Testis (tissue), 3 donors: ENCODE data around the gene YEATS2. TPM values are rescaled to one million over a fixed set of nuclear protein-coding genes. Genes with fewer than 3 reads are reported as not detected.
A peak's percentile ranks its signal among the peaks of the same experiment; 100 is the strongest.

Experiments used
- DNase-seq: peaks from one replicate; pipeline ENCODE4 v3.0.0-alpha.2; 2019
- H3K27ac ChIP-seq, 2 donors: fragments of 200-600 bp; sonication (generic); one replicate each; pipeline ENCODE4 v1.5.1; 2019
- H3K27me3 ChIP-seq: fragments of 200-600 bp; sonication (generic); one replicate; pipeline ENCODE4 v1.5.1; 2019
- H3K36me3 ChIP-seq: fragments of 200-600 bp; sonication (generic); one replicate; pipeline ENCODE4 v1.5.1; 2017; ENCODE audit warnings: low read depth; ENCODE audit errors: missing control alignments
- H3K4me1 ChIP-seq: fragments of 200-600 bp; sonication (generic); one replicate; pipeline ENCODE4 v1.5.1; 2019
- H3K4me3 ChIP-seq, 2 donors: fragments of 200-600 bp; sonication (generic); one replicate each; pipeline ENCODE4 v1.5.1; 2017 to 2019
- H3K9me3 ChIP-seq: fragments of 200-600 bp; sonication (generic); one replicate; pipeline ENCODE4 v1.5.1; 2017
- POLR2A ChIP-seq: fragments of 450-650 bp; IDR thresholded peaks from one replicate; pipeline ENCODE4 v1.6.1; 2017; ENCODE audit warnings: antibody characterized with exemption, mild to moderate bottlenecking, moderate library complexity
- WGBS, 2 donors: methylation state at CpG; one replicate each; pipeline ENCODE4 v1.1.5; 2018; 5-methylcytosine and 5-hydroxymethylcytosine counted together
- intact Hi-C: fragments of 100-400 bp; cut with DNase I; formaldehyde crosslinking; loops from one replicate; pipeline ENCODE4 v1.15.1; 2023; ENCODE audit warnings: low total_unique reads
- polyA plus RNA-seq: library from polyadenylated mRNA; stranded (reverse); fragments of 350-450 nt; fragmentation: Illumina TruSeq; extraction: RNeasy Lipid Tissue Mini Kit (QIAGEN cat#74804); gene quantifications from one replicate; pipeline ENCODE4 v1.2.3, GENCODE V29; 2014; ENCODE audit warnings: low read depth, low replicate concordance; ENCODE audit not compliant: insufficient read depth
- total RNA-seq, 2 donors: library from RNA; depleted of rRNA; stranded (reverse); fragments of >200 nt; gene quantifications; one replicate each; pipeline ENCODE4 v1.2.3, GENCODE V29; 2016
- TF ChIP-seq, protein P1 (sequence below), 3 experiments: fragments of 450-650 bp in 2 of 3; fragments of 200-600 bp in 1 of 3; sonication (generic) in 1 of 3; IDR thresholded peaks; one replicate each; pipeline ENCODE4 v1.5.1; 2016 to 2019; ENCODE audit warnings: antibody characterized with exemption in 3 of 3, mild to moderate bottlenecking in 2 of 3, moderate library complexity in 1 of 3

The YEATS2 gene
- total and polyA plus RNA-seq, 3 donors from 2014 or later, result 19.3 to 41.7 (median 39.9) TPM

DNA sequence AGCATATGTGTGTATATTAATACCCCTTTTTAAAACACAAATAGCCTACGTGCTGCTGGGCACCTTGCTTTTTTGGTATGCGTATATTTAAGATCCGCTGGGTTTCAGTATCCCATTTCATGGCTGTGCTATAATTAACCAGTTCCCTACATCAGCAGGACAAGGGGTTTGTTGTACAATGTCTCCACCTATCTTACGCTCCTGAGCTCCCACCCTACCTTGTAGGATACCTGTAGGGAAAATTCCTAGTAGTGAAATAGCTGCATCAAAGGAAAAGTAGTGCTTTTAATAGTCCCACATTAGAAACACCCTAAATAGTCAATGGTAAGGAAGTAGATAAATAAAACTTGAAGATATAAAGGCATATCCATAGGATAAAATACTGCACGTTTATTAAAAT lies 126.4 kb downstream of the YEATS2 start:
- H3K4me3 ChIP-seq, result peak overlapping the region in 1 of 2 donors; percentile 9
- H3K4me1 ChIP-seq, result peaks cover 4% of the 10 kb centered on the region
- intact Hi-C loops, result no loop called here
- WGBS, 2 donors, result 64 to 69% methylated on average over 5 of the region's 5 CpGs
- DNase-seq, result no peak
- no peaks in the 10 kb centered on the region for H3K9me3 ChIP-seq
- H3K27ac ChIP-seq, result no peak overlapping the region
- no peaks in the 10 kb centered on the region for H3K36me3 ChIP-seq
- TF ChIP-seq, protein P1, sequence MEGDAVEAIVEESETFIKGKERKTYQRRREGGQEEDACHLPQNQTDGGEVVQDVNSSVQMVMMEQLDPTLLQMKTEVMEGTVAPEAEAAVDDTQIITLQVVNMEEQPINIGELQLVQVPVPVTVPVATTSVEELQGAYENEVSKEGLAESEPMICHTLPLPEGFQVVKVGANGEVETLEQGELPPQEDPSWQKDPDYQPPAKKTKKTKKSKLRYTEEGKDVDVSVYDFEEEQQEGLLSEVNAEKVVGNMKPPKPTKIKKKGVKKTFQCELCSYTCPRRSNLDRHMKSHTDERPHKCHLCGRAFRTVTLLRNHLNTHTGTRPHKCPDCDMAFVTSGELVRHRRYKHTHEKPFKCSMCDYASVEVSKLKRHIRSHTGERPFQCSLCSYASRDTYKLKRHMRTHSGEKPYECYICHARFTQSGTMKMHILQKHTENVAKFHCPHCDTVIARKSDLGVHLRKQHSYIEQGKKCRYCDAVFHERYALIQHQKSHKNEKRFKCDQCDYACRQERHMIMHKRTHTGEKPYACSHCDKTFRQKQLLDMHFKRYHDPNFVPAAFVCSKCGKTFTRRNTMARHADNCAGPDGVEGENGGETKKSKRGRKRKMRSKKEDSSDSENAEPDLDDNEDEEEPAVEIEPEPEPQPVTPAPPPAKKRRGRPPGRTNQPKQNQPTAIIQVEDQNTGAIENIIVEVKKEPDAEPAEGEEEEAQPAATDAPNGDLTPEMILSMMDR (IDR thresholded peaks at IDR 0.05), result no peak
- TF ChIP-seq POLR2A, result no peak
- H3K27me3 ChIP-seq, result no peaks in the 10 kb centered on the region

DNA sequence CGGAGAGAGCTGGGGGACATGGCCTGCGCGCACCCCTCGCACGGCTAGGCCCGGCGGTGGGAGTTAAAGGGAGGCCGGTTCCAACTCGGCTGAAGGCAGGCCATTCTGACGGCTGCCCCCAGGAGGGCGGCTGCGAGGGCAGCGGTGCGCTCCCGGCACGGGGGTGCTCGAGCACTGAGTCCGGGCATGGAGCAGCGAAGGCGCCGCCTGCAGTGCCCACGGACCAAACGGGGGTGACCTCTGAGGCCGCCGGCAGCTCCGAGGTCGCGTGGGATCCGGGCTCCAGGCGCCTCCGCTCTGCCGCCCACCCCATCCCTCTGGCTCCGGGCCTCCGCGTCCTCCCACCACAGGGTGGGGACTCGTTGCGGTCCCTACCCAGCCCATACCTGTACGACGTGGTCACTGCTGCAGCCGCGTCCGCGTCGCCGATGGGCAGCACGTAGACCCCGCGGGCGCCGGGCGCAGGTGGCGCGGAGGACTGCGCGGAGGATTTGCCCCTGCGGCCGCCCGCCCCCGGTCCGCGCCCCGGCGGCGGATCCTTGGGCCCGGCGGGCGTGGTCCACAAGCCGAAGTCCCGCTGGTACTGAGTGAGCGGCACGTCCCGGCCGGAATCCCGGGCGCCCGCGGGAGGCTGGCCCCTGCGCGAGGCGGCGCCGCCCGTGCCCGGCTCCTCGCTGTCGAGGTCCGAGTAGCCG lies 127.3 kb downstream of the YEATS2 start:
- no peaks in the 10 kb centered on the region for H3K27me3 ChIP-seq
- H3K36me3 ChIP-seq, result no peaks in the 10 kb centered on the region
- peaks cover 4% of the 10 kb centered on the region for H3K4me1 ChIP-seq
- H3K4me3 ChIP-seq, result peak overlapping the region; percentile 51 to 57
- no peak overlapping the region for H3K27ac ChIP-seq
- H3K9me3 ChIP-seq, result no peaks in the 10 kb centered on the region
- no peak for DNase-seq
- intact Hi-C loops, result no loop called here
- 0% methylated on average over 20 to 29 of the region's 88 CpGs for WGBS, 2 donors
- TF ChIP-seq POLR2A, result no peak
- TF ChIP-seq, protein P1 (IDR thresholded peaks at IDR 0.05), result no peak

DNA sequence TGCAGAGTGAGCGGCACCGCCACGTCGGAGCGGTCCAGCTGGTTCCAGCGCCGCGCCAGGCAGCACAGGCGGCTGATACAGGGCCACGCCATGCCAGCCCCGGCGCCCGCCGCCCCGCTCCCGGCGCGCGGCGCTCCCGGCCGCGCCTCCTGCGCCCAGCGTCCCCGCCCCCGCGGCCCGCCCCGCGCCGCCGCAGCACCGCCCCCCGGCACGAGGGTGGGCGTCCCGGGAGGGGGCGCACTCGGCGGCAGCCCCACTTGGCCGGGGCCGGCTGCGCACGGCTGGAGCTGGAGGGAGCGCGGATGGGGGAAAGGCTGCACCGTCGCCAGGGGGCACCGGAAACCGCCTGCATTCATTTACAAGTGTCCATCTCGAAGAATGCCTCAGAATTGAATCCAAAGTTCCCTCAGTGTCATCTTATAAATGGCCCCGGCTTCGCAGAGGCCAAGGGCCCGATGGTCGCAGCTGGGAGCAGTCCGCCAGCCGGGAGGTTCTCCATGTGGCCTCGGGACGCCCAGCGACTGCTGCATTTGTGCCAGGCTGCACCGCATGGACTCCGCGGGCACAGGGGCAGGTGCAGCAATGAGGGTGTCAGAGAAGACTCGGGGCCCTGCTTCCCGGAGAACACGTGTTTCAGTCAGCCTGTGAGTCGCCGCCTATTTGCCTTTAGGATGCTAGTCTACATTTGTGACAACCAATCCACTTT lies 128.0 kb downstream of the YEATS2 start, which contains the start of gene MAP6D1:
Gene MAP6D1, minus strand, starts transcription at position 122 of the 706 bp plus-strand sequence. Its CDS starts 30 bp downstream, at position 92.
- WGBS, 2 donors, result 3 to 6% methylated on average over 7 to 34 of the region's 69 CpGs
- no peaks in the 10 kb centered on the region for H3K27me3 ChIP-seq
- no peak within 1 kb of the TSS for H3K27ac ChIP-seq
- peak within 1 kb of the TSS; percentile 51 to 57 for H3K4me3 ChIP-seq
- DNase-seq, result peak; percentile 36
- no peaks in the 10 kb centered on the region for H3K36me3 ChIP-seq
- H3K9me3 ChIP-seq, result no peaks in the 10 kb centered on the region
- TF ChIP-seq POLR2A, result no peak
- TF ChIP-seq, protein P1 (IDR thresholded peaks at IDR 0.05), result no peak
- H3K4me1 ChIP-seq, result peaks cover 4% of the 10 kb centered on the region
- intact Hi-C loops, result no loop called here

DNA sequence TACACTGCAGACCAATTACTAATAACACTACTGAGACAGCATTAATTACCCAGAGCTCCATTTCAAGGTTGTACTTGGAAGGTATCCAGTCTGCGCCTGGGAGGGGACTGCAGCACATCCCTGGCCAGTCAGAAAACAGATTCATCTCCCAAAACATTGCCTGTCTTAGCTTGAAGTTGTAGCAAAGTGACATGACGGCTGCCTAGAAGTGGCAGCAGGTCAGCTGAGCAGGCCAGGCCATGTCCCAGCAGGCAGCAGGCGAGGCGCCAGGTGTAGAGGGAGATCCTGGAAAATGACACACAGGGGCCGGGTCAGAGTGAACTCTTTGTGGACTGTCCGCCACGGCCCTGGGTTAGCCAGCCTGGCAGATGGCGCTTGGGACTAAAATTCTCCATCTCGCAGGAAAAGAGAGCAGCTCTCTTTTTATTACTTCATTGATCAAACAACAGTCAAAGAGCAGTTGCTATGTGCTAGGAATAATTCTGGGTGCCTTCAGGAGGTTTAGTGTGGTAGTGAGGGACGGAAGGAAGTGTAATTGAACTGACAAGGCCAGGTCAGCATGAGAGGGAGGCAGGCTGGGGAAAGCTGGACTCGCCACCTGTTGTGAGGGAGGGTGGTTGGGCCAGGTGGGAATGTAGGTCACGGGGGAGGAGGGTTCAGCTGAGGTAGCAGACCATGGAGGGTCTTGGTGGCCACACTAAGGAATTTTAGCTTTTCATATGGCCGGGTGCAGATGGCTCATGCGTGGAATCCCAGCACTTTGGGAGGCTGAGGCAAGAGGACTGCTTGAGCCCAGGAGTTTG lies 129.1 kb downstream of the YEATS2 start:
- Histone ChIP-seq H3K4me1 (peaks cover 4% of the 10 kb centered on the region), H3K27ac (no peak overlapping the region), H3K27me3 (no peaks in the 10 kb centered on the region), H3K9me3 (no peaks in the 10 kb centered on the region), H3K4me3 (no peak overlapping the region), H3K36me3 (no peaks in the 10 kb centered on the region)
- intact Hi-C loops, result no loop called here
- no peak for DNase-seq
- TF ChIP-seq POLR2A, result no peak
- TF ChIP-seq, protein P1 (IDR thresholded peaks at IDR 0.05), result no peak
- 80 to 90% methylated on average over 14 of the region's 14 CpGs for WGBS, 2 donors
